Neural cell (in vitro differentiated cells): Measurements from ENCODE around the gene DCLK1.

Experiments
- CTCF ChIP-seq: fragments of 450-650 bp; IDR thresholded peaks from 2 replicates; pipeline ENCODE4 v1.5.1; 2014; ENCODE audit warnings: antibody characterized with exemption, mild to moderate bottlenecking, moderate library complexity; ENCODE audit not compliant: poor library complexity, severe bottlenecking
- EZH2 ChIP-seq: fragments of 200-600, 300-800 bp; shearing (Covaris generic), sonication (generic); IDR thresholded peaks from 2 replicates; pipeline ENCODE4 v1.6.1; 2014; ENCODE audit warnings: antibody characterized with exemption, low read length, borderline replicate concordance, mild to moderate bottlenecking; ENCODE audit not compliant: insufficient read depth, poor library complexity, severe bottlenecking
- TAF1 ChIP-seq: IDR thresholded peaks from 2 replicates; pipeline ENCODE4 v1.6.1; 2012; ENCODE audit warnings: low read depth
- TF ChIP-seq, protein P1 (sequence below): IDR thresholded peaks from 2 replicates; pipeline ENCODE4 v1.6.1; 2012; ENCODE audit warnings: borderline replicate concordance

- TF ChIP-seq CTCF (no peak), TAF1 (no peak), EZH2 (no peak)
- TF ChIP-seq, protein P1, sequence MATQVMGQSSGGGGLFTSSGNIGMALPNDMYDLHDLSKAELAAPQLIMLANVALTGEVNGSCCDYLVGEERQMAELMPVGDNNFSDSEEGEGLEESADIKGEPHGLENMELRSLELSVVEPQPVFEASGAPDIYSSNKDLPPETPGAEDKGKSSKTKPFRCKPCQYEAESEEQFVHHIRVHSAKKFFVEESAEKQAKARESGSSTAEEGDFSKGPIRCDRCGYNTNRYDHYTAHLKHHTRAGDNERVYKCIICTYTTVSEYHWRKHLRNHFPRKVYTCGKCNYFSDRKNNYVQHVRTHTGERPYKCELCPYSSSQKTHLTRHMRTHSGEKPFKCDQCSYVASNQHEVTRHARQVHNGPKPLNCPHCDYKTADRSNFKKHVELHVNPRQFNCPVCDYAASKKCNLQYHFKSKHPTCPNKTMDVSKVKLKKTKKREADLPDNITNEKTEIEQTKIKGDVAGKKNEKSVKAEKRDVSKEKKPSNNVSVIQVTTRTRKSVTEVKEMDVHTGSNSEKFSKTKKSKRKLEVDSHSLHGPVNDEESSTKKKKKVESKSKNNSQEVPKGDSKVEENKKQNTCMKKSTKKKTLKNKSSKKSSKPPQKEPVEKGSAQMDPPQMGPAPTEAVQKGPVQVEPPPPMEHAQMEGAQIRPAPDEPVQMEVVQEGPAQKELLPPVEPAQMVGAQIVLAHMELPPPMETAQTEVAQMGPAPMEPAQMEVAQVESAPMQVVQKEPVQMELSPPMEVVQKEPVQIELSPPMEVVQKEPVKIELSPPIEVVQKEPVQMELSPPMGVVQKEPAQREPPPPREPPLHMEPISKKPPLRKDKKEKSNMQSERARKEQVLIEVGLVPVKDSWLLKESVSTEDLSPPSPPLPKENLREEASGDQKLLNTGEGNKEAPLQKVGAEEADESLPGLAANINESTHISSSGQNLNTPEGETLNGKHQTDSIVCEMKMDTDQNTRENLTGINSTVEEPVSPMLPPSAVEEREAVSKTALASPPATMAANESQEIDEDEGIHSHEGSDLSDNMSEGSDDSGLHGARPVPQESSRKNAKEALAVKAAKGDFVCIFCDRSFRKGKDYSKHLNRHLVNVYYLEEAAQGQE, result no peak
Measured at GRCh38 chr13:36132376-36132775, 1.2 kb upstream of the DCLK1 start.
